ENCODE measurements around the gene GALNT17.

GALNT17 gene

DNA sequence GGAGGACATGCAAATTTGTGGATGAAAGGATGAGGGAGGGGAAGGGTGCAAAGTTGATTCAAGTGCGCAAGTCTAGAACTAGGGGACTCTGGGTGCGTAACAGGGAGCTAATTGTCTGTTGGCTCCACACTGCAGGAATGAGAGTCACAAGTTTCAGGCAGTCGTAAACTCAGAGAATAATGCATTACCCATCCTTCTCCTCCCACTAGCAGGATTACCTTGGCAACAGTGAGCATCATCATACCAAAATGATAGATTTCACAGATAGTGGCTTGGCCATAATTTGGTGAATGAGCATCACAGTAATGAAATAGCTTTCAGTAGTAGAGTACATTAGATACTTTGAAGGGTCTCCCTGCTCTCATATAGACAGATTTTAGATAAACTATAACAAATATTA lies 565.5 kb downstream of the GALNT17 start:
- Histone ChIP-seq H2AFZ (ENCODE audit: low read depth, low read length) (no peak overlapping the region), H3K36me3 (ENCODE audit: insufficient read depth, low read length) (no peaks in the 10 kb centered on the region)

DNA sequence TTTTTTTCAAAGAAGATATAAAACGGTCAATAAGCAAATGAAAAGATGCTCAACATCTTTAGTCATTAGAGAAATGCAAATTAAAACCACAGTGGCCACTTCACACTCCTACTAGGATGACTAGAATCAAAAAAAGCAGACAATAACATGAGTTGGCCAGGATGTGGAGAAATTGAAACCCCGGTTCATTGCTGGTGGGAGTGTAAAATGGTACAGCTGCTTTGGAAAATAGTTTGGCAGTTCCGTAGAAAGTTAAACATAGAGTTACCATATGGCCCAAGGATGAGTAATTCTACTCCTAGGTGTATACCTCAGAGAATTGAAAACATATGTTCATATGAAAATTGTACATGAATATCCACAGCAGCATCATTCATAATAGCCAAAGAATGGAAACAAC lies 573.3 kb downstream of the GALNT17 start:
- DNase-seq, result no peak
- ATAC-seq (ENCODE audit: insufficient read depth, low read depth), result no peak
- Histone ChIP-seq H3K4me2 (ENCODE audit: insufficient read depth, low read length) (no peak overlapping the region), H3K4me3 (ENCODE audit: low read depth in 1 of 2, low read length in 2 of 2) (no peak overlapping the region), H4K20me1 (ENCODE audit: insufficient read depth, low read length) (no peaks in the 10 kb centered on the region), H3K9me3 (ENCODE audit: insufficient read depth, low read length, severe bottlenecking) (no peaks in the 10 kb centered on the region), H3K79me2 (ENCODE audit: insufficient read depth, low read length) (no peaks in the 10 kb centered on the region), H3K36me3 (ENCODE audit: insufficient read depth, low read length) (no peaks in the 10 kb centered on the region), H3K4me1 (ENCODE audit: insufficient read depth, low read length) (no peaks in the 10 kb centered on the region), H3K27me3 (ENCODE audit: insufficient read depth, low read length, poor library complexity) (no peaks in the 10 kb centered on the region), H2AFZ (ENCODE audit: low read depth, low read length) (no peak overlapping the region), H3K27ac (ENCODE audit: low read length) (no peak overlapping the region), H3K9ac (ENCODE audit: low read depth, low read length) (no peak overlapping the region)
- TF ChIP-seq CTCF (IDR thresholded peaks at IDR 0.05; ENCODE audit: borderline replicate concordance, extremely low read depth, low read length, poor library complexity, severe bottlenecking) (no peak), EZH2 (IDR thresholded peaks at IDR 0.05; ENCODE audit: borderline replicate concordance, low read depth, low read length, severe bottlenecking) (no peak)

More for the DNA sequence above, 565.5 kb downstream of the GALNT17 start:
- TF ChIP-seq CTCF (IDR thresholded peaks at IDR 0.05; ENCODE audit: borderline replicate concordance, extremely low read depth, low read length, poor library complexity, severe bottlenecking), result no peak
- no peak for TF ChIP-seq EZH2 (IDR thresholded peaks at IDR 0.05; ENCODE audit: borderline replicate concordance, low read depth, low read length, severe bottlenecking)
- no peaks in the 10 kb centered on the region for H3K27me3 ChIP-seq (ENCODE audit: insufficient read depth, low read length, poor library complexity)
- H3K79me2 ChIP-seq (ENCODE audit: insufficient read depth, low read length), result no peaks in the 10 kb centered on the region
- H3K4me2 ChIP-seq (ENCODE audit: insufficient read depth, low read length), result no peak overlapping the region
- H3K9ac ChIP-seq (ENCODE audit: low read depth, low read length), result no peak overlapping the region
- no peaks in the 10 kb centered on the region for H4K20me1 ChIP-seq (ENCODE audit: insufficient read depth, low read length)
- H3K27ac ChIP-seq (ENCODE audit: low read length), result no peak overlapping the region
- ATAC-seq (ENCODE audit: insufficient read depth, low read depth) (no peak), DNase-seq (no peak)
- no peak overlapping the region for H3K4me3 ChIP-seq (ENCODE audit: low read depth in 1 of 2, low read length in 2 of 2)
- H3K9me3 ChIP-seq (ENCODE audit: insufficient read depth, low read length, severe bottlenecking), result no peaks in the 10 kb centered on the region
- no peaks in the 10 kb centered on the region for H3K4me1 ChIP-seq (ENCODE audit: insufficient read depth, low read length)

- Histone ChIP-seq H3K79me2 (ENCODE audit: insufficient read depth, low read length) (no peaks in the 10 kb centered on the region), H3K9ac (ENCODE audit: low read depth, low read length) (no peak overlapping the region), H3K36me3 (ENCODE audit: insufficient read depth, low read length) (no peaks in the 10 kb centered on the region), H3K4me2 (ENCODE audit: insufficient read depth, low read length) (no peak overlapping the region), H2AFZ (ENCODE audit: low read depth, low read length) (no peak overlapping the region), H3K4me3 (ENCODE audit: low read depth in 1 of 2, low read length in 2 of 2) (no peak overlapping the region), H3K9me3 (ENCODE audit: insufficient read depth, low read length, severe bottlenecking) (no peaks in the 10 kb centered on the region), H4K20me1 (ENCODE audit: insufficient read depth, low read length) (no peaks in the 10 kb centered on the region), H3K27ac (ENCODE audit: low read length) (no peak overlapping the region), H3K27me3 (ENCODE audit: insufficient read depth, low read length, poor library complexity) (no peaks in the 10 kb centered on the region), H3K4me1 (ENCODE audit: insufficient read depth, low read length) (no peaks in the 10 kb centered on the region)
- DNase-seq, result no peak
- ATAC-seq (ENCODE audit: insufficient read depth, low read depth), result no peak
- no peak for TF ChIP-seq EZH2 (IDR thresholded peaks at IDR 0.05; ENCODE audit: borderline replicate concordance, low read depth, low read length, severe bottlenecking)
- no peak for TF ChIP-seq CTCF (IDR thresholded peaks at IDR 0.05; ENCODE audit: borderline replicate concordance, extremely low read depth, low read length, poor library complexity, severe bottlenecking)
Measured at GRCh38 chr7:71705901-71706596, 574.1 kb downstream of the GALNT17 start.

All from DND-41 (cell line).